HG03457 (cell line): ENCODE results near the gene CCDC3.
"Not testable (repeated sequence)": the region's sequence is repeated elsewhere in the genome, so short reads cannot be mapped to it uniquely, and the experiment has no call there.

Experiments
- ATAC-seq: cut with Tn5 transposase; IDR thresholded peaks from one replicate; pipeline ENCODE4 v1.9.1; 2021; ENCODE audit warnings: moderate number of reproducible peaks; ENCODE audit not compliant: unreplicated experiment

Gene CCDC3

DNA sequence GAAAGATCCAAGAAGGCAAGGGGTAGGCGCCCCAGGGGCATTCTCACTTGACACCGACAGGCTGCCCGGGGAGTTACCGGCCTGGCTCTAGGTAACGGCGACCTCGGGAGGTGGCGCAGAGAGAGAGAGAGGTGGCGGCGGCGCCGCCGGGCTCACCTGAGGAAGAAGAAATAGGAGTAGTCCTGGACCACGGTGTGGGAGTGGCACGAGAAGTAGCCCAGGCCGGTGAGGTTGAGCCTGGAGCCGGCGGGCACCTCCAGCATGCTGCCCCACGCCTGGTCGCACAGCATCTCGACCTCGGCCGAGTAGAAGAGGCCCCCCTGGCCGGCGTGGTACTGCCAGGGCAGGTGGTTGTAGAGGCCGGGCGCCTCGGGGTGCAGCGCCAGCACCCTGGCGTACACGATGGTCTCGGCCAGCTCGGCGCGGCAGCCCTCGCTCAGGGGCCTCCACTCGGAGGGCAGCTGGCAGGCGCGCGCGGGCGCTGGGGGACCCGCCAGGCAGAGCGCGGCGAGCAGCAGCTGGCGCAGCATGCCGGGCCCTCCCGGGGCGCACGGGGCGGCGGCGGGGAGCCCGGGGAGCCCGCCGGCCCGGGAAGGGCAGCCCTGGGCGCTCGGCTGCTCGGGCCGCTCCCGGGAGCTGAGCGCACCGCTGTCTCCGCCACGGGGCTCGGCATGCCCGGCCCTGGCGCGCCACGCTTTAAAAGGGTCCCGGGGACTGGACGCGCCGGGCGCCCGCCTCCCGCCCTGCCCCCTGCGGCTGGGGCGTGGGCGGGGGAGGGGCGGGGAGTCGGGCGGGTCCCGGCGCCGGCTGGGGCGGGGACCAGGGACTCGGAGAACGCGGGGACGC is at the start of gene CCDC3:
TSS of gene CCDC3 (minus strand) at position 673 of the 846 bp plus-strand sequence. CDS start at position 530, 143 bp downstream.
- no peak for ATAC-seq

- ATAC-seq = no peak
These were observed 49.7 kb upstream of the CCDC3 start for GRCh38 chr10:13051126-13051694.

DNA sequence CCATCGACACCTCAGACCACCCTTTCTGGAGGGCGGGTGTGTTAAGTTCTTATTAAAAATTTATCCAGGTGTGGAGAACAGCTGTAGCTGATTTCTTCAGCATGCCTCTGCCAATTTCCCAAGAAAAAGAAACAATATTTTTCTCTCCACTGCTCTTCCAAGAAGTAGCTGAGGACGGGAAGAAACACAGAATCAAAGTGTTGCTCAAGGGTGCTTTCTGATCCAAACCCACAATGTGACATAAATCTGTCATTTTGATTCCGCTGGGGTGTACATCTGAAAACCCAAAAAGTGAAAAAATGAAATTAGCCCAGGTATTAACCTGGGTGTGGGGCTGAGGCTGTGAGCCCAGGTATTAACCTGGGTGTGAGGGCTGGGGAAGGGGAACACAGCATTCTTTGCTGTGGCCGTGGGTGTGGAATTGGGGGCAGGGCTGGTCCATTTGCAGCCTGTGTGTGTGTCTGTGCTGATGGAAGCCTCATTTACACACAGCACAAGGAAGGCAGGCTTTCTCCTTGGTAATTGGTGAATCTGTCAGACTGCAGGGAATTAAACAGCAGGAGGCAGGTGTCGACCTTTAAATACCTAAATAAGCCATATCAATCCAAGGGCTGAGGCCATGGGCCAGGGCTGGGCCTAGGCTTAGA is 48.4 kb upstream of the CCDC3 start:
- no peak for ATAC-seq

DNA sequence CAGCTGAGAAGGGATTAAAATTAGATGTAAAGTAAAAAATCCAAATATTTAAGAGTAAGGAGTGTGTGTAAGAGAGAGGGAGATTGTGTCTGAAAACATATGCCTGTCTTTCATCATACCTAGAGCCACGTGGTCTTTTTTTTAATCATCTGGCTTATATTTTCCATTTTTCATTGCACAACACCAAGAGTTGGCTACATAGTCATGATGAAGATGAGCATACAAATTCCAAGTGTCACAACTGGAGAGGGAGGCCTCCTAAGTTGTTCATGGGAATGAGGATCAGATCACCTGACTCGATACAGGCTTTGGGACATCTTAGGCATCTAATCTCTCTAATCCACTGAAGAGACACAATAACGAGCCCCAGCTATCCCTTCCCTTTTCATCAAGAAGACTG is 47.2 kb upstream of the CCDC3 start:
- ATAC-seq = no peak

DNA sequence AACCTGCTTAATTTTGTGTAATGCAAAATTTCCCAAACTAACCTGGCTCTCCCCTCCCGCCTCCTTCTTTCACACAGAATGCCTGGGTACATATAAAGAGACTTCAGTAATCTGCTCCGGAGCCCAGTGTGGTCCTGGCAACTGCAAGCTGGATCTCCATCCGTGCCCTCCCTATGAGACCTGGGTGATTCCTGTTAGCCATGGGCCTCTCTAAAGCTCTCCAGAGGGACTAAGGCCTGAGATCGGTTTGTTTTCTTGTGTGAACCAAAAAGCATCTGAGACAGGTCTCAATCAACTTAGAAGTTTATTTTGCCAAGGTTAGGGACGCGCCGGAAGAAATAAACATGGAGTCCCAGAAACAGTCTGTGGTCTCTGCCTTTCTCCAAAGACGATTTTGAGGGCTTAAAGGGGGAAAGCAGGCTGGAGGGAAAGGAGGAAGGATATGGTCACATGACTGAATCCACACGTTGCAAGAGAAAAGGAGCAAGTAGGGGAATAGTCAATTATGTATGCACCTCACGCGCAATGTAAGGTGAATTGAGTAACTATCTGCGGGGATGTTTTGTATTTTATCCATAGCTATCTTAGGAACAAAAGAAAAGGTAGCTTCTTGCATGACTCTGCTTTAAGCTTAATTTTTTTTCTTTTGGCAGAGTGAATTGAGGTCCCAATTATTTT is 46.2 kb upstream of the CCDC3 start:
- no peak for ATAC-seq

DNA sequence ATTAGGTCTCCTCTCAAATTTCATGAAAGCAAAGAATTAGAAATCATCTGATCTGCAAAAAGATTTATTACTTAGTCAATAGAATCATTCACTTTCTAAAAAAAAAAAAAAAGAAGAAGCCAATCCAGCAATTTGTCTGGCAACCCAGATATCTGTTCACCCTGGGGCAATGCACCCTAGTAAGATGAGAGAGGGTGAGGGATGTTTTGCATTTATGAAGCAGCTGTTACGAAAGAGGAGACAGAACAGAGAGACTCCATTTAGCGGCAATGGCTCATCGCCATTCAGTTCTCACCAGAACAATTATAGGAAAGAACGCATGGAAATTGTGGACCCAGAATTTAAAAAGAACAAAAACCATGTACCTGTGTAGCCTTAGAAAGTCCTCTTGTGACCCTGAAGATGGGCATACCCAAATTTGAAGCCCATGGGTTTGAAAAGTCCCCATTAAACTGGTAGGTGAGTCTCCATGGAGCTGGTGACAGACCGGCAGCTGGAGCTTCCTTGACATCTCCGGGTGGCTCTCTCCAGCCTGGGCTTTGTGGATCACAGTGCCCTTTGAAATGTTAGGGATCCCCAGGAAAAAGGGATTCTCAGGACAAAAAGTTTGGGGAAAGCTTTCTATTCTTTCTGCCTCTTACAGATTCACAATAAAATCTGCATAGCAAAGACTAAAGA is 45.5 kb upstream of the CCDC3 start:
- no peak for ATAC-seq

DNA sequence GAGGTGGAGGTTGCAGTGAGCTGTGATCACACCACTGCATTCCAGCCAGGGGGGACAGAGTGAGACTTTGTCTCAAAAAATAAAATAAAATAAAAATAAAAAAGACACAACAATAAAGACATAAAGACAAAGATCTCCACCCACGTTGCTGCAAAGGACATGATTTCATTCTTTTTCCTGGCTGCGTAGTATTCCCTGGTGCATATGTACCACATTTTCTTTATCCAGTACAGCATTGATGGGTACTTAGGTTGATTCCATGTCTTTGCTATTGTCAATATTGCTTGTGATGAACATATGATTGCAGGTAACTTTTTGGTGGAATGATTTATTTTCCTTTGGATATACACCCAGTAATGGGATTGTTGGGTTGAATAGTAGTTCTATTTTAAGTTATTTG is 42.0 kb upstream of the CCDC3 start:
- no peak for ATAC-seq

DNA sequence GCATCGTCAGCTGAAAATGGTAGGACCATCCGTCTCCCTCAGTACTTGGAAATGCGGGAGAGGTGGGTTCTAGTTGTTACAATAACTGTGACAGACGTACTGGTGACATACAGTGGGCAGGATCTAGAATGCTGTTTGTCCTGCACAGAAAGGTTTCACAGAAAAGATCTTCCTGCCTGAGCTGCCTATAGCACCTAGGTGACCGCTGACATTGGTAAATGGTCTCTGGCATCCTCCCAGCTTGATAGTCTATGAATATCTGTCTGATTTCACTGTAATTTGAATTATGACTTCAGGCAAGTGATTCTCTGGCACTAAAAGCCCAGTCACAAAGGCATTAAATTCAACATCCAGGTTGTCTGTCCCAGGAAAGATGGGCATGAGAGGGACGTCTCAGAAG is 38.2 kb upstream of the CCDC3 start:
- ATAC-seq = no peak

- no peak for ATAC-seq
These were observed 36.9 kb upstream of the CCDC3 start for GRCh38 chr10:13038391-13038790.

- no peak for ATAC-seq
These were observed 36.3 kb upstream of the CCDC3 start for GRCh38 chr10:13037832-13038231.

- ATAC-seq = no peak
These were observed 35.3 kb upstream of the CCDC3 start for GRCh38 chr10:13036841-13037240.

- not testable (repeated sequence) for ATAC-seq
These were observed 34.2 kb upstream of the CCDC3 start for GRCh38 chr10:13035731-13036130.

GRCh38 chr10:13026873-13027272 is 25.4 kb upstream of the CCDC3 start:
- ATAC-seq = no peak

- no peak for ATAC-seq
These were observed 22.2 kb upstream of the CCDC3 start for GRCh38 chr10:13023754-13024153.

GRCh38 chr10:13019280-13019679 is 17.8 kb upstream of the CCDC3 start:
- ATAC-seq = no peak

- ATAC-seq = no peak
These were observed 16.7 kb upstream of the CCDC3 start for GRCh38 chr10:13018171-13018570.

DNA sequence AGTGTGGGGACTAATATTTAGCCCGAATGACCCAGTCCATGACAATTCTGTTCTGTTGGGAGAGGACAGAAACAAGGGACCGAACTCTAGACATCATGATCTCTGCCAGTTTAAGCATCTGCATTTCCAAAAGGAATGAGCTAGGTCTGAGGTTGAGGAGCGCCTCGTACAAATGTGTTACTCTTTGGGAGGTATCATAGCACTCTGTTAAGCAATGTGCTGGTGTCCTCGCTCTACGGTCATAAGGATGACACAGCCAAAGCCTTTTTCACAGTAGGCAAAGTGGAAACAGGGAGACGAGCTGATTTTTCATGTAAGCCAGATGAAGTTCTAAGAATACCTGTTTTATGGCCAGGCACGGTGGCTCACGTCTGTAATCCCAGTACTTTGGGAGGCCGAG is 15.4 kb upstream of the CCDC3 start:
- no peak for ATAC-seq

GRCh38 chr10:13016426-13016825 is 14.9 kb upstream of the CCDC3 start:
- ATAC-seq = no peak

GRCh38 chr10:13006037-13006436 is 4.5 kb upstream of the CCDC3 start:
- ATAC-seq = no peak

DNA sequence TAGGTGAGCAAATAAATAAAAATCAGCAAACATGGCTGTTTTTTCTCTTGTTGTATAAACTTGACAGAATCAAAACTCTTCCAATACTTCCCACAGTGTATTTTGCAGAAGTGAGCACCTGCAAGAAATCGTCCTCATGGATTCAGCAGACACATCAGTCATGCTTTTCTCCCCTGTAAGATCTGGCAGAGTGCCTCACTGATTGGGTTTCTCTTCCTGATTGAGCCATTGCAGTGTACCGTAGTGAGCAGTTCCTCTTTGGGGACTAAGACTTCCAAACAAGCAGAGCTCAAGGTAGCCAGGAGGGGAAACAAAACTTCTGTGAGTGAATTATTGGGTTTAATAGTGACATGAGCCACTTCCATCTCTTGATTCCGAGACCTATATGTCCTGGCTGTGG is 2.2 kb upstream of the CCDC3 start:
- no peak for ATAC-seq

DNA sequence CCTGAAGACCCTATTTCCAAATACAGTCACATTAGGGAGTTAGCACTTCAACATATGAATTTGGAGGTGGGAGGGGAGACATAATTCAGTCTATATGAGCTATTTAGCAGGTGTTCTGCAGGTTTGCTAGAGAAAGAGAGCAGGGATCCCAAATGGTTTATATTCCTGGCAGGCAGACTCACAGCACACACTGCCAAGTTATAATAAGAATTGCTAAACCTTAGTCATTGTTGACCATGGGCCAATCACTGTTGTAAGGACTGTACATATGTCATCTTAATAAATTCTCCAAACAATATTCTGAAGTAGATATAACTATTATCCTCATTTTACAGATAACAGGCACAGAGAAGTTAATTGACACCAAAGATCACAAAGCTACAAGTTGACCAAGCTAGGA is 1.5 kb upstream of the CCDC3 start:
- no peak for ATAC-seq
